CD4-positive, alpha-beta T cell treated with Interleukin-17A for 4 hours (primary cell): ENCODE data around the gene LSM14A.
A peak's percentile ranks its signal among the peaks of the same experiment; 100 is the strongest.

Experiments
- DNase-seq: peaks from one replicate; pipeline ENCODE4 v3.0.0-alpha.2; 2020; ENCODE audit warnings: mixed read lengths

Gene LSM14A

DNA sequence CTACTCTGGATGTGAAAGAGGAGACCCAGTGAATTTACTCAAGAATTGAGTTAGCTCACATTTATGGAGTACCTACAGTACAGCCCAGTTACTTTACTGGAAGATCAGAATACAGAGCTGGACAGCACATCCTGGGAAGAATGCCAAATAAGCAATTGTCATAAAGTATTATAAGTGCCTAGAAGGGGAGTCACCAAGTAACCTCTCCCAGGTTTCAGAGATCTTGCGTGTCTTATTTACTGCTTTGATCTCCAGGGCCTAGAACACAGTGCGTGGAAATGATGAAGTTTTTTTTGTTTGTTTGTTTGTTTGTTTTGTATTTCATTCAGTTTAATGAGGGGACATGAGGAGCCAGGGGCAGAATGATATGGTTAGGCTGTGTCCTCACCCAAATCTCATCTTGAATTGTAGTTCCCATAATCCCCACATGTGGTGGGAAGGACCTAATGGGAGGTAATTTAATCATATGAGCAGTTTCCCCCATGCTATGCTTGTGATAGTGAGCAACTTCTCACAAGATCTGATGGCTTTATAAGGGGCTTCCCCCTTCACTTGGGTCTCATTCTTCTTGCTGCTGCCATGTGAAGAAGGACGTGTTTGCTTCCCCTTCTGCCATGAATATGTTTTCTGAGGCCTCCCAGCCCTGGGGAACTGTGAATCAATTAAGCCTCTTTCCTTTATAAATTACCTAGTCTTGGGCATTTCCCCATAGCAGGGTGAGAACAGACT, 87.2 kb downstream of the LSM14A start:
- DNase-seq = no peak

DNA sequence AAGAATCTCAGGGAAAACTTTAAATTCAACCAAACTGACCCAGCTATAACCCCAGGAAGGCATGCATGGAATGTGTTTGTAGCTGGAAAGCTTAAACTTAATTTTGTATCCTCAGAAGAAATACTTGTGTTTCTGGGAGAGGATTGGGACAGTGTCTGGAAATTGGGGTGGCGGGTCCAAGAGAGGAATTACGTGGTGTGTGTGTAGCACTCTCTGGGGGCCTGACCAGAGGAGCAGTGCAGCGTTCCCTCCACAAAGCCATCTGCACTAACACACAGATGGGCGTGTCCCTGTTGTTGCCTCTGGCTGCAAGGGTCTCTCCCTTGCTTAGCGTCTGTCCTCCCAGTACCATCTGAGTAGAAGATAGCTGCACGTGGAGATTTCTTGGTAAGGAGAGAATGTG, 88.5 kb downstream of the LSM14A start:
- DNase-seq = no peak

DNA sequence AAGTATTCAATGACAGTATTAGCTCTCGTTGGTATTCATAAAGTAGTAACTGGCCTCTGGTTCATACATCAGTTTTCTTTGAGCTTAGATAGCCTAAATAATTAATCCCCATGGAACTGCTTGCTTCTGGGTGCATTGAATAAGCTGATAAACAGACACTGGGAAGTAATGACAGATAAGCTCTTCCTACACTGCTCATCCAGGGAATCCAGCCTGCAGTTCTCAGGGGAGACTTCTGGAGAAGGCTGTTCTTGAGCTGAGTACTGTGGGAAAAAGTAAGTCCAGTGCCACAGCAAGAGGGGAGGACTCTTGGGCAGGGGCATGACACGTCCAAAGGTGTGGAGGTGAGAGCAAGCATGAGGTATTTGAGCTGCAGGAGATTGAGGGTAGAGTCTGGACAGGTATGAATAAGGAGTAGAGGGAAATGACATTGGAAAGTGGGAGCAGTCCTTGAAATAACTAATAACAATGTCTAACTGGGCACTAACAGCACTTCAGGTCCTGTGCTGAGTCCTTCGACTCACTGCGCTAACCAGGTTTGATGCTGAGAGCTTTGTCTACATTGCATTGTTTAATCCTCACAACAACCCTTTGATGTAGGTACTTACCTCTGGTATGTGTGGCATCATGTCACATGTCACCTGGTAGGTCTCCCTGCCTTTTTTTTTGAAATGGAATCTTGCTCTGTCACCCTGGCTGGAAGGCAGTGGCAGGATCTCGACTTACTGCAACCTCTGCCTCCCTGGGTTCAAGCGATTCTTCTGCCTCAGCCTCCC, 89.2 kb downstream of the LSM14A start:
- no peak for DNase-seq

DNA sequence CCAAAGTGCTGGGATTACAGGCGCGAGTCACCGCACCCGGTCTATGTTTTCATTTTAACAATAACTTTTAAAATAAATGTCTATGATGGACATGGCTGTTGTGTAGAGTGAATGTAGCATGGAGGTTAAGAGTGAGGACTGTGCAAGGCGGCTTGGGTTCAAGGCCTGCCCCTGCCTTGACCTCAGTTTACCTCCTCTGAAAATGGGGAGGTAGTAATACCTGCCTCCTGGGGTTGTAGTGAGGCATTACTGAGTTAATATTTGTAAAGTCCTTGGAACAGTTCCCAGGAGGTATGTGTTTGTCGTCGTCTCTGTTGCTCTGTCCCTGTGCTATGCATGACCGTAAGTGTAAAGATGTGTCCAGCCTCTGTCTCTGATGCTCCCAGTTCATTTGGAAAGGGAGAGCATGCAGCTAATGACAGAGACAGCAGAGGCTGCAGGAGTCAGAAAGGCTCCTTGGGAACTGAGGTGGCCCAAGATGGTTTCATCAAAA, 91.5 kb downstream of the LSM14A start:
- no peak for DNase-seq

DNA sequence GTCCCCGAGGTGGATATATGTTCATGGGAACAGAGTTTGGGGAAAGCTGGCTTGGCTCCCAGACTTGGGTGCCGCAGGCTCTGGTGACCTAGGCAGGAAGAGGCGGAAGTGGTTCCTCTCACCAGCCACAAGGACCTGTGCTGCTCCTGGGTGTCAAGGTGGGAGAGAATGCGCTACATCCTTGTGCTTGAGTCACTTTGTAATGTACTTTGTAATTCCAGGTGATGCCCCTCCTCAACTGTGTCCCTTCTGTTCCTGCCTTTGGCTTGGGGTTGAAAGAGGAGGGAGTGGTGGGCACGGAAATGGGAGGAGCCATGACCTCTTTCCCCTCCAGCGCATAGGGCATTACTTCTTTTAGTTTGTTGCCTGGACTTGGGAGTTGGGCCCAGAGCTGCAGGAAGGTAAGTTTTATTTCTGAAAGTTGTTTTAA, 92.9 kb downstream of the LSM14A start:
- no peak for DNase-seq

DNA sequence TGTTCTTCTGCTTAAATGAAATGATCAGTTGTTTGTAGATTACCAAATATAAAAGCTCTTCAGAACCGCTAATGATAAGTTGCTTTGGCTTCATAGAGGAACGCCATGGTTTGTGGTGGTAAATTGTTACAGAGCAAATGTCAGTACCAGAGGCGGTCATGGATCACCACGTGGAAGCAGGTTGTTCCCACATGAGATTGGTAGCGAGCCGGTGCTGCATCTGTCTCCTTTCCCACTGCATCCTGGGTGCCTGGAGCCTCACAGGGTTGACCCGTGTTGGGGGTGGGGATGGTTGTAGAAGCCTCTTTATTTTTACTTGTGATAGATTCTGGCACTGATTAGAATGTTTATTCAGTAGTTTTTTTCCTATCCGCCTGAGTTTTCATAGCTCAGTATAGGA, 96.8 kb downstream of the LSM14A start:
- DNase-seq = peak; percentile 19

DNA sequence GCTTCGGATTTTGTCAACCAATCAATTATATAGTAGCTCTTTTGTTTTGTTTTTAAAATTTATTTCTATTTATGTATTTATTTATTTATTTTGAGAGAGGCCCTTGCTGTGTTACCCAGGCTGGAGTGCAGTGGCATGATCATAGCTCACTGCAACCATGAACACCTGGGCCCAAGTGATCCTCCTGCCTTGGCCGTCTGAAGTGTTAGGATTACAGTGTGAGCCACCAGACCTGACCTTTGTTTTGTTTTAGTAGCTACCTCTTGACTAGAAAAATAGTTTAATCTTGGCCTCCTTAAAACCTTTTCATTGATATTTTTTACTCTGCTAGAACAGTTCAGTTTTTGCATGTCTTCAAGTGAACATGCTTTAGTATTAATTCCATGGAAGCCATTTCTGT, 97.2 kb downstream of the LSM14A start:
- DNase-seq = no peak

DNA sequence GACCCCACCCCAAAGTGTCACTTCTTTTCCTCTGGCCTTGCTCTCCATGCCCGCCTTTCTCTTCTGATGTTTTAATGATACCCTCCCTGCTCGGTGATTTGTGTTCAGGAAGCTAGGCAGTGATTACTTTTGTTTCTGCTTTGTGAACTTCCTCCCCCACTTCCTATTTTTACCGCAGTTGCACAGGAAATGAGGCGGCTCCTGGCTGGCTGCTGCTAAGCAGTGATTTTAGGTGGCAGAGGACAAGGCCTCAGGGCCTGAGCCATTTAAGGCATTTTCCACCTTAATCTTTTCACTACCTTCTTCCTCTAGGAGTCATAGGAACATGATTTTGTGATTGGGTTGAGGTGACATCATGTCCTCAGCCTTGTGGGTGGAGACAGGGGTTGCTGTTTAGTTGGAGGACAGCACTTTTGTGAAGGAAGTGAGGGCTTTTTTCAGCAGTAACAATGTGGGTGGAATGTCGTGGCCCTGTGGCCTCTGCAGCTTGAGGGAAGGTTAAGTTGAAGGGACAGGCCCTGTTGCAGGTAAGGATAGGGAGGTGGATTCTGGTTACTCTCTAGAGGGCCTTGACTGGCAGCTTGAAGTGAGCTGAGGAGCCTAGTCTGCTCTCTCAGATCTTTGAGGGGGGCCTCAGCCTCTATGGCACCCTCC, 97.8 kb downstream of the LSM14A start:
- DNase-seq = peak; percentile 80

DNA sequence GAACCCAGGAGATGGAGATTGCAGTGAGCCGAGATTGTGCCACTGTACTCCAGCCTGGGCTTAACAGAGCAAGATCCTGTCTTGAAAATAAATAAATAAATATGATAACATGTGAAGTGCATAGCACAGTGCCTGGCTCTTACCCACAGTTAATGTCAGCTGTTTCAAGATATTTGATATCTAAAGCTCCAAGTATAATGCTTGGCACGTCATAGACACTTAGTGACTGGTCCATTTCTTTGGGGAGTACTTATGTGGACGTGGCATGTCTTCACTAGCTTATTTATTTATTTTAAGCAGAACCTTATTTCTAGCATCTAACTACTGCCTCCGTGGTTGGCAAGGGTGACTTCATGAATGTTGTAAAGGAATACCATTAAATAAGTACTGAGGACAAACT, 100.8 kb downstream of the LSM14A start:
- no peak for DNase-seq

DNA sequence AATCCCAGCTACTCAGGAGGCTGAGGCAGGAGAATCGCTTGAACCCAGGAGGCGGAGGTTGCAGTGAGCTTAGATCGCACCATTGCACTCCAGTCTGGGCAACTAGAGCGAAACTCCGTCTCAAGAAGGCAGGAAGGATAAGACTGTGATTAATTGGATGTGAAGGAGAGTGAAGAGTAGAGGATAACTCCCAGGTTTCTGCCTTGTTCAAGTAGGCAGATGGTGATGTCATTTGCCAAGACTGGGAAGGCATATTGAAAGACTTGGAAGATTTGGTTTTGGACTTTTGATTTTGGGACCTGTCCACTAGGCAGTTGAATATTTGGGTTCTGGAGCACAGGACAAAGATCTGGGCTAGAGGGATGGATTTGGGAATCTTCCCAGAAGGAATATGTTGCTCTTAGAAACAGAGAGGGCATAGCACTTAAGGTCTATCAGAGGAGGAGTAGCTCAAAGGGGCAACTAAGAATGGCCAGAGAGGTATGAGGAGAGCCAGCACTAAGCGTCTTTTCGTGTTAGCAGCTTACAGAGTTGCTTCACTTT, 102.1 kb downstream of the LSM14A start:
- no peak for DNase-seq

DNA sequence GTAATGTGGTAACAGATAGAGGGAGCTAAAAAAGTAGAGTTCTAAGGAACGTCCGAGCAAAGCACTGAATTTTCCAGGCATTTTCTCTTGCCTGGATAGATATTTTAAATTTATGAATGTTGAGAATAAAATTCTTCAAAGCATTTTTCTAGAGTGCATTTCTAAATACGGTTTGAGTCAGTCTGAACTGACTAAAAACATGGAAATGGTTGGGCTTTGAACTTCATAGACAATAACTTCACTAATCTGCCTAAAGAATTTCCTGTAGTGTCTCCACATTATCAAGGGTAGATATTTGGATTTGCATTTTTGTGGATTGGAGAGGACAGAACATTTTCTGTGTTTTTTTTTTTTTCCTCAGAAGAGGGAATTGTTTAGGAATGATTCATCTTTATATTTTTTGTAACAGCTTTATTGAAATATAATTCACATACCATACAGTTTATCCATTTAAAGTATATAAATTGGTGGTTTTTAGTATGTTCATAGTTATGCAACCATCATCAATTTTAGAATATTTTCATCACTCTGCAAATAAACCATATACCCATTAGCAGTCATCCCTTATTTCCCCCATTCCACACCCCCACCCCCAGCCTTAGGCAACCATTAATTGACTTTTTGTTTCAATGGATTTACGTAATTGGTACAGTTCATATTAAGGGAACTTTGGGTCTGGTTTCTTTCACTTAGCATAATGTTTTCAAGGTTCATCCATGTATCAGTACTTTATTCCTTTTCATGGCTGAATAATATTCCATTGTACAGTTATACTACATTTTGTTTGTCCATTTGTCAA, 102.7 kb downstream of the LSM14A start:
- DNase-seq = no peak

DNA sequence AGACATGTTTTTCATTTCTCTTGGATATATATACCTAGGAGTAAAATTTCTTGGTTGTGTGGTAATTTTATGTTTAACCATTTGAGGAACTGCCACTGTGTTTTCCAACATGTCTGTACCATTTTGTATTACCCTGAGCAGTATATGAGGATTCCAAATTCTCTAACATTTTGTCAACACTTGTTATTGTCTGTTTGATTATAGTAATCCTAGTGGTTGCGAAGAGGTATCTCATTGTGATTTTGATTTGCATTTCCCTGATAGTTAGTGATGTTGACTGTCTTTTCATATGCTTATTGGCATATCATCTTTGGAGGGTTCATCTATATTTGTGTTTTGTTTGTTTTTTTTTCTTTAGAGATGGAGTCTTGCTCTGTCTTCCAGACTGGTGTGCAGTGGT, 103.4 kb downstream of the LSM14A start:
- DNase-seq = no peak

DNA sequence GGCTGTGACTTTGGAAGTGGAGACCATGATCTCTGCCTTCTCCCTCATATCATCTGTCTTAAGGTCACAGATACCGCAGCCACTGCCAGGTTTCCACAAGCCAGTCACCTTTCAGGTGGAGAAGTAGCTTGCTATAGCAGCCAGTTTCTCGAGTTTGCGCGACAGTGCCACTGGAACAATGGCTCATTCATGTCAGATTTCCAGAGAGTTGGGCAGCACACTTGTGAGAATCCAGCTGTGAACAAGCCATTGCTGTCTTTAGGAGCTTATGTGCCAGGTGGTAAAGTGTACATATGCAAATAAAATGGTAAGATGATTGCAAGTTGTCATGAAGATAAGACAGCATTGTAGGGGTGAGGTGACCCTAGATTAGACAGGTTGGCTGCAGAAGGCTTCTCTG, 104.3 kb downstream of the LSM14A start:
- no peak for DNase-seq

DNA sequence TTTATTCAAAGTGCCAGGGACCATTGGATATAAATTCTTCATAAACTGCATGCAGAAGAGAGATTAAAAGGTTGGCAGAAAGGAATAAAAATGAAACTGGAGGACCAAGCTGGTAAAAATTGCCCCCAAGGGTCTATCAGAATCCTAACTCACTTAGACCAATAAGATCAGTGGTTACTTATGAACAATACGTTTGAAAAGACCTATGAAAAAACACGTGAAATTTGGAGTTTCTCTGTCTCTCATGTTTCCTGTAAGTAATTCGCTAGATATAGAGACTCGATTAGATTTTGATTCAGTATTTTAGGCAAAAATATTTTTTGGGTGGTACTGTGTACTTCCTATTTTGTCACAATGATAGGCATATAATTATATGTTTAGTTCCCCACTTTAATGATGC, 104.9 kb downstream of the LSM14A start:
- DNase-seq = no peak

DNA sequence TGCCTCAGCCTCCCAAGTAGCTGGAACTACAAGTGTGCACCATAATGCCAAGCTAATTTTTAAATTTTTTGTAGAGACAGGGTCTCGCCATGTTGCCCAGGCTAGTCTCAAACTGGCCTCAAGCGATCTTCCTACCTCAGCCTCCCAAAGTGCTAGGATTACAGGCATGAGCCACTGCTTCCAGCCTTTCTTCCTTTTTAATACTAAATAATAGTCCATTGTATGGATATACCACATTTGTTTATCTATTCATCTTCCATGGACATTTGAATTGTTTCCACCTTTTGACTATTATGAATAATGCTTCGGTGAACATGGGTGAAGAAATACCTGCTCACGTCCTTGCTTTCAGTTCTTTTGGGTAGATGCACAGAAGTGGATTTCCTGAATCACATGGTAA, 106.5 kb downstream of the LSM14A start:
- no peak for DNase-seq
